ENCODE measurements around the gene DBN1. TPM values are rescaled to one million over a fixed set of nuclear protein-coding genes. Genes with fewer than 3 reads are reported as not detected.

Gene DBN1
- total RNA-seq = 44.3 TPM
- long read RNA-seq, transcript DBN1-202 (14 exons, 2,995 nt) = major isoform, 148 of 230 reads
- long read RNA-seq, partial matches to known transcripts = 25 of 230 reads
- long read RNA-seq, other reads (novel, unspliced or antisense) = 54 of 230 reads

DNA sequence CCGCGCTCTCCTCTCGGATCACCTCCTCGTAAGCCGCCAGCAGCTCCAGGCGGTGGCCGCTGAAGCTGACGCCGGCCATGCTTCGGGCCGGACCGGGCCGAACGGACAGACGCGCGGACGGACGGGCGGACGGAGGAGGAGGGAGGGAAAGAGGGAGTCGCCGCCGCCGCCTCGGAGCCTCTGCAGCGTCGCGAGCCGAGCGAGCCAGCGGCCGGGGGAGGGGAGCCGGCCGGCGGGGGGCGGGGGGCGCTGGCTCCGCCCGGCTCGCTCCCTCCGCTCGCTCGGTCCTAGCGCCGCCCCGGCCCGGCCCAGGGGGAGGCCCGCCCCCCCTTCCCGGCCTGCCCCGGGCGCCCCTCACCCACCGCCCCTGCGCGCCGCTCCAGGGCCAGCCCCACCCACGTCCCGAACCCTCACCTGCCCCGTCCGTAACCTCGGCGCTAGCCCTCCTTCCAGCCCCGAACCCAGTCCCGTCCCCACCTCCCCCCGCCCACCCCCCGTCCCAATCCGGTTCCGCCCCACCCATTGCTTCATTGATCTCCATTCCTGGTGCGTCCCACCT, at the start of gene DBN1:
Gene DBN1 (minus strand): TSS at position 192 of the 559 bp plus-strand sequence. CDS start 113 bp downstream, at position 79.
- DNase-seq (ENCODE audit: low spot score) = no peak

GRCh38 chr5:177520916-177521513, 47.6 kb upstream of the DBN1 start:
- no peak for DNase-seq (ENCODE audit: low spot score)

DNA sequence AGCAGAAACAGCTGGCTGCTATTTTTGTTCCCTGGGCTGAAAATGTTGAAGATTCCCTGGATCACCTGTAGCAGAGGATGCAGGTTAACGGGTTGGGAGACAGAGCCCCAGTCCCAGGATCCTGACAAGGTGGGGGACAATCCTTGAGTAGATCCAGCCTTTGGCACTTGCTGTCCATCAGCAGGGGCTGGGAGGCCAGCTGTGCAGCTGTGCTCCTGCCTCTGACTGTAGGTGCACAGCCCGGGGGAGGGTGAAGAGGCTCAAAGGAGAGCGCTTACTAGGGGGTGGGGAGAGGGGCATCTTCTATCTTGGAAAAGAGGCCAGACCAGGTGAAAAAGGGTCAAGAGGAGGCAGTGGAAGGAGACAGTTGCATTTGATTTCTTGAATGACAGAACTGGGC, 46.8 kb upstream of the DBN1 start:
- DNase-seq (ENCODE audit: low spot score) = no peak

DNA sequence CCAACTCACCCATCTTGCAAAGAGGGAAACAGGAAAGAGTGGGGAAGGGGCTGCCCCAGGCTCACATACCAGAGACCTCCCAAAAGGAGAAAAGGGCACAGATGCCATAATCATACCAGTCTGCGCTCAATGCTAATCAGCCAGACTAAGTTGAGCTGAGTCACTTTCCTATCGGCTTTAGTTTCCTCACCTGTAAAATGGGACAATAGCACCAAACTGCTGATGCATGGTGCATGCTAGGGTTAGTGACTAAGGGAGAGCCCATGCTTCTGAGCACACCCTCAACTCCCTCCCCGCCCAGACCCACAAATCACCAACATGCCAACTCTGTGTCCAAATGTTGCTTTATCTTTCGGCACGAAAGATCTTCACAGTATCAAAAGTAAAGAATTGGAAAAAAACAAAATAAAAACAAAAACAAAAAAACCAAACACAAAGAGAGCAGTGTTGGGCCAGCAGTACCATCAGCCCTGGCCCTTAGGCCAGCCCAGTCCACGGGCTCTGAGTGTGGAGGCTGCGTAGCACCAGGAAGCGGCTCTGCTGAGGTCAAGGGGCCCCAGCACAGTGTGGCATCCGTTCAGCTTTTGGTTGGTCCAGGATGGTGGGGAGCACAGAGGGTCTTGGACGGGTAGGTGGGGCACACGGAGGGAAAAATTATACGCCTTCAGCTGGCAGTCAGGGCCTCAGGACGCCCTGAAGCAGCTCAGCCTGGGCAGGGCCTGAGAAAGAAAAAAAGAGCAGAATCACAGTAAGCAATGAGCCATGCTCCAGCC, 46.2 kb upstream of the DBN1 start:
- no peak for DNase-seq (ENCODE audit: low spot score)

DNA sequence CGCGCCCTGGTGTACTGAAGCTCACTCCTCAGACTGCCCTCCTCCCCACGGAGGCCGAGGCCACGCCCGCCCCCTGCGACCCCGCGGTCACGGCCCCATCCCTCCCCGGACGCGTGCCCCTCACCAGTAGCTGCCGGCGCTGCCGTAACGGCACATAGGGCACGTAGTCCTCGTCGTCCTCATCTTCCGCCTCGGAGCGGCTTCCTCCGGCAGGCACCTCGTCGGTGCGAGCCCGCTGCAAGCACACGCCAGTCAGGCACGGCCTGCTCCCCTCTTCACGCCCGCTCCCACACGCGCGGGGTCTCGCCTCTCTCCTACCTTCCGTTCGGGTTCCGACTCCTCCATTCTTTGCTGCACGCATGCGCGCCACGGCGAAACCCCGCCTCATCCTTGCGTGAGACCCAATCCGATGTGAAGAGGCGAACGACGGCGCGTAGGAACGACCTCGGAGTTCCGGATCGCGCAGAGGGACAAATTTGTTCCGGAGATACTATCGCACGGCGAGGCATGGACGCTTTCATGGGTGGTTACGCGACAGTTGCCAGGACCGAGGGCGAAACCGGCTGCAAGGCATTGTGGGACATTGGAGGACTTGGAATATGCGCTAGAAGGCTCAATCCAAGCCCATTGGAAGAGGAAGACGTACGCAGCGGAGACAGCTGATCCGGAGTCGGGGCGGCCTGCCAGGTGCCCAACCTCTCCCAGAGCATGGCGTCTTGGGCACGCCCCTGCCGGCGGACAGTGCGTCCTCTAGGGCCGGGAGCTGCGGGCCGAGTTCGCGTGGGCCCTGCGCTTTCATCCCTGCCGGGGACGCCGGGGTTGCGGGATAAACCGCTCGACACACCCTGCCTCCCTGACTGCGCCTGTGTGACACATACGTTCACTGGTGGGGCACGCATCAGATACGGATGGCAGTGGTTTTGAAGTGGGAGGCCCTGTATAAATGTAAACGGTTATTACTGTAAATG, 43.5 kb upstream of the DBN1 start, which contains the start of gene DDX41:
Gene DDX41 (minus strand): TSS at position 361 of the 968 bp plus-strand sequence. CDS start 16 bp downstream, at position 345.
- peak; percentile 99 for DNase-seq (ENCODE audit: low spot score)

DNA sequence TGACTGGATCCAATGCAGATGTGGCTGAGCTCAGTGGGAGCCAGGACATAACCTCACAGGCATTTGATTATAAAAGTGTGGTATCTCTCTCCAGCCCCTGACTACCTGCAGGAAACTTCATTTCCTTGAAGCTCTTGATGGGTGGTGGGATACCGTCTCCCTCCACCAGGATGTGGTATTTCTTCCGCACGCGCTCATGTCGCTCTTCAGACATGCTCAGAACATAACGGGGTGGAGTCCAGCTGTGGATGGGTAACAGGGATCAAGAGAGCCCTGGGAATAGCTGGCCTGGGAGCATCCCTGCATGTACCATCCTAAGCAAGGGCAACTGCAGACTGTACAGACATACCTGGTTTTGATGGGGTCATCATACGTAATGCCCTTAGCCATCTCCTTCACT, 42.1 kb upstream of the DBN1 start:
- DNase-seq (ENCODE audit: low spot score) = no peak

DNA sequence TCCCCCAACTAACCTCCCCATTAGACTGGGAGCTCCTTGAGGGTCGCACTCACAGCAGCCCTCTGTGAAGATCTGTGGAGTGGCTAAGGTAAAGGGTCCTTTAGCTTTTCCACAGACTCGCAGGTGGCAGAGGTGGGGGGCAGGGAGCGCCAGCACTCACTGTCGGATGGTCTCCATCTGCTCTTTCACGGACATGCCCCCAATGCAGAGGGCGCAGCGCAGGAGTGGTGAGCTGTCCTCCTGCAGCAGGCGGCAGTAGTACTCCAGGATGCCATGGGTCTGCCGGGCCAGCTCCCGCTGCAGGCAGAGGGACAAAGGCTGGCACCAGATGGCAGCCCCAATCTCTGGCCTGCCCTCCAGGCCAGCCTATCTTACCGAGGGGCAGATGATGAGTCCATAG, 41.1 kb upstream of the DBN1 start:
- no peak for DNase-seq (ENCODE audit: low spot score)

DNA sequence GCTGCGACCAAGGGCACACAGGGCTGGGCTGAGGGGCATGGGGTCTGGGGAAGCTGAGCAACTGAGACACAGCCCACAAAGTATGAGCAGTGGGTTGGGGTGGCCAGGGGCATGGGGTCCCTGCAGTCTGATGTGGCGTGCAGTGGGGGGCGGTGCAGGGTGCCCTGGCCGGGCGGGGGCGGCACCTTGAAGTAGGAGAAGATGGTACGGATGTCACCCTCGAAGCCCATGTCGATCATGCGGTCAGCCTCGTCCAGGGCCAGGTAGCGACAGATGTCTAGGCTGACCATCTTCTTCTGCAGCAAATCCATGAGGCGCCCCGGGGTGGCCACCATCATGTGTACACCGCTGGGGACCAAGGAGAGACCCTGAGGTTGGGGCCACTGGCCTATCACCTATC, 40.1 kb upstream of the DBN1 start:
- DNase-seq (ENCODE audit: low spot score) = no peak

DNA sequence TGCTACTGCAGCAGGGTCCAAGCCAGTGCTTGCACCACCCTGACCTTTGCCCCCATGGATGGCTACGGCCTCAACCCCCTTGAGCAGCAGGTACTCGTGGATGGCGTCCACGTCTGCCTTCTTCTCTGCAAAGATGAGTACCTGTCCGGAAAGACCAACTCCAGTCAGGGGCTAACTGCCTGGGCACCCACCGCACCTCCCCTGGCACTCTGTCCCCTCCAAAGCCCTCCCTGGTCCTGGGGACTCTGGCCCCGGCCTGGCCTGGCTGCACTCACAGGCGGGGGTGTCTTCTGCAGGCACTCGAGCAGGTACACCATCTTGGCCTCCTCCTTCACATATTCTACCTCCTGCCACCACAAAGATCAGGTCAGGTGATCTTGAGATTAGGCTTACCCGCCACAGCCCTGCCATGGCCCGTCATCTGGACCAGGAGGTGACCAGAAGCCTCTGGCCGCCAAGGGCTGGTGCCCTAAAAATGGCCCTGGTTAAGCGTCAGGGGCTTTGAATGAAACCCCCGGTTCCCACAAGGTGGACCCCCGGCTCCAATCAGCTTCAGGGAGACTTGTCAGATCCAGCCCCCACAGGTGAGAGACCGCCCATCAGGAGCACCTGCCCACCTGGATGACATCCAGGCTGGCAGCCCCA, 39.4 kb upstream of the DBN1 start:
- no peak for DNase-seq (ENCODE audit: low spot score)

DNA sequence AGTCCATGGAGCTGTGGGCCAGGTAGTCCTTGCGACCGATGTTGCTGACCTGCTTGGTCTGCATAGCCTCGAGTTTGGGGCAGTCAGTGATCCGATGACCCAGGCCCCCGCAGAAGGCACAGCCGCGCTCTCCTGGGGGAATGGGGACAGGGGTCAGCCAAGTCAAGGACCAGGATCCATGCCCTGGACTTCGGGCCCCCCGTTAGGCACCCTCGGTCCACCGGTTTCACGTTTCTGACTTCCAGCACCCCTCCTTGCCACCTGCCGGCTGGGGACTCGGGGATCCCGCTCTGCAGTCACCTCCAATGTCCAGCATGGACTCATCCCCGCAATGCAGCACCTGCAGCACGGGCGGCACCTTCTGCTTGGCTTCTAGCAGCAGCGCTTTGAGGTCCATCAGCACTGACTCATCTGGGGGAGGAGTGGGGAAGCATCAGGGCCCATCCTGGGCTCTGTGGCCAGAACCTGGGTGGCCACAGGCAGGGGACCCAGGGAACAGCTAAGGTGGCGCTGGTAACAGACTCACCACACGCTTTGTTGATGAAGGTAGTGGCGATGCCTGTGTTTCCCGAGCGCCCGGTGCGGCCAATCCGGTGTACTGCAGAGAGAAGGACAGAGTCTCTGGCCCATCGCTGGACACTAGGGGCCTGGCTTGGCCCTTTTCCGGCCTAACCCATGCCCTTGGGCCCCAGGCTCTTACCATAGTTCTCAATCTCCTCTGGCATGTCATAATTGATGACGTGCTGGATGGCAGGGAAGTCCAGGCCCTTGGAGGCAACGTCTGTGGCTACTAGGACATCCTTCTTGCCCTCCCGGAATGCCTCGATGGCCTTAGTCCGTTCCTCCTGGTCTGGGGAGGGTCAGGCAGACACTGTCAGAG, 38.6 kb upstream of the DBN1 start:
- no peak for DNase-seq (ENCODE audit: low spot score)

DNA sequence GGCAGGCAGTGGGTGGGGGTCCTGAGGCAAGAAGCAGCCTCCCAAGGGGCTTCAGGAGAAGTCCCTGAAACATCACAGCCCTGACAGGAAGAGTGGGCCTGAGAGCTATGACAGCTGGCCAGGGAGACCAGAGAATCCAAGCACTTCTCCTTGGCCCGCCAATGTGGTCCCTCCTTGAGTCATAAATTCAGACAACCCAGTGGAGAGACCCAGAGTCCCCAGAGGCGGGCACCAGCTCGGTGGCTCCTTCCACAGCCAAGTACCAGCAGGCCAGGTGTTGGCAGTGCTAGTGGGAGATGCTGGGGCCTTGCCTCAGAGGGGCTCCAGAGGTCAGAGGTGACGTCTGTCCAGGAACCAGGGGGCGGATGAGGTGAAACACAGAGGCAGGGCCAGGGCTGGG, 37.7 kb upstream of the DBN1 start:
- no peak for DNase-seq (ENCODE audit: low spot score)

GRCh38 chr5:177510567-177511053, 37.2 kb upstream of the DBN1 start:
- no peak for DNase-seq (ENCODE audit: low spot score)

DNA sequence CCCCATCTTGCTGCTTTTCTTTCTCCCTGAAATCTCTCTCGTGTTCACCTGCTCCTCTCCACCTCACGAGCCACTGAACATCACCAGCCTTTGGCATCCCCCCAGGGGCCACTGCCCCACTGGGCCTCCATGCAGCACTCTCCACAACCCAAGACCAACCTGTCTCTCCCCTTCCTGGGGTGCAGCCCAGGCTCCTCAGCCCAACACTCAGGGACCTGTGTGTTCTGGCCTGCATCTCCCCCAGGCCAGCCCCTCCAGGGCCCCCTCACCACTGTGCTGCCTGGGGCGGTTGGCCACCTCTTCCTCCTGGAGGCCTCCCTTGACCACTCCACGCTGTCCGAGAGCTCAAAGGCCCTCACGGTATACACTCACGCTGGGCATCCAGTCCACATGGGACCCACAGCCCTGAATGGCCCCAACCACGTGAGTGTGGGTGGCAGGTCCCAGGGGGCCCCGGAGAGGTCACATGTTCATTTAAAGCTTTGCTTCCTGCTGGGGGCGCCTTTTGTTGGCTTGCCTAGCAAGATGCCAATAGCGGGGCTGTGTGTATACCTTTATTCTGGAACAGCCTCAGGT, 36.6 kb upstream of the DBN1 start:
- DNase-seq (ENCODE audit: low spot score) = no peak

DNA sequence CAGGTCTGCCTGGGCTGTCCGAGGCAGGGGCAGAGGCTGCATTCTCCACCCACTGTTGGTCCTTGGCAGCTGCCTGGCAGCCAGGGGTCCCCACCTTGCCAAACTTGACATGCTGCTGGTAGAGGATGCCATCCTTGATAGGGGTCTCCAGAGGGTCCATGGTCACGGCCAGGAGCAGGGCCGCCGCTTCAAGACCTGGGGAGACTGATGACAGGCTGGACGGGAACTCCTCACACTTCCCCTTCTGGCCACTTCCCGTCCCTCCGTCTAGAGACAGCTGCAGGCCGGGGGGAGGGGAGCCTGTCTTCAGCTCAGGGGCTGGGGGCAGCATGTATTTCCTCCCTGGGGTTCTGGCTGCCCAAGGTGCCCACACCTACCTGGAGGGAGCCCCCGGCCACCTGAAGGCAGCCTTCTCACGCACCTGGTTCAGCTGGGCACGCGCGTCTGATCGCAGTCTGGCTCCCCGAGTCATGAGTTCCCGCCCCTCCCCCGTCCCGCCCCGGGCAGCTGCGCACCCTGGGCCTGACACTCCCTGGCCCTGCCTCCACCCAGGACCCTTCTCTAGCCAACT, 36.0 kb upstream of the DBN1 start, which contains the start of gene DOK3:
Gene DOK3 (minus strand): TSS at position 446 of the 571 bp plus-strand sequence. CDS start 286 bp downstream, at position 160.
- DNase-seq (ENCODE audit: low spot score) = no peak

DNA sequence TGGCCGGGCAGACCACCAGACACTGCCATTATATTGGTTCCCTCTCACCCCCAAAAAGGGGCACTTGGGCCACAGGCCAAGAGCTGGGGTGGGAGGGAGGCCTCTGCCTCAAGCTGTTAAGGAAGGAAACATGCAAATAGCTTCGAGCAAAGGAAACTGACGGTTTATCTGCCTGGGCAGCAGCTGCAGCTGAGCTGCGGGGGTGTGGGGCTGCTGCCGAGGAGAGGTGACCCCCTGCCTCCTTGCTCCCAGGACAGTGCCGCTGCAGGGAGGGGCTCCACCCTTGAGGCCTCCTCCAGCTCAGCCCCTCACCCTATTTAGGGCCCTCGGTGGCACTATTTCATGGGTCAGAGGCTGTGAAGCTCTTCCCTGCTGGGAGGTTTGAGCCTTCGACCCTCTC, 35.4 kb upstream of the DBN1 start:
- DNase-seq (ENCODE audit: low spot score) = no peak

DNA sequence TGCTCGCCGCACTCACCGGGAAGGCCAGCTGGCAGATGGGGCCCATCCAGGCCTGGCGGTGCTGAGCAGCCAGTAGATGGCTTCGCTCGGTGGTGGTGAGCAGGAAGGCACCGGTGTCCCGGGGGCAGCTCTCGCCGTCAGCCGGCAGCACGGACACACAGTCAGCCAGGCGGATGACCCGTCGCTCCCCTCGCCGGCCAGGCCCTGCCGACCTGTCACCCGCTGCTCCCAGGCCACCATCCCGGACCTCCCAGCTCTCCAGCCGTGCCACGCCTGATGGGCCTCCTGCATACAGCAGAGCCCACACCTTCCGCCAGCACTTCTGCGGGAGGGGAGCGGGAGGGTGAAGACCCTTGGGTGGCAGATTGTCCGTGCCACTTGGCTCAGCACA, 34.8 kb upstream of the DBN1 start:
- no peak for DNase-seq (ENCODE audit: low spot score)

DNA sequence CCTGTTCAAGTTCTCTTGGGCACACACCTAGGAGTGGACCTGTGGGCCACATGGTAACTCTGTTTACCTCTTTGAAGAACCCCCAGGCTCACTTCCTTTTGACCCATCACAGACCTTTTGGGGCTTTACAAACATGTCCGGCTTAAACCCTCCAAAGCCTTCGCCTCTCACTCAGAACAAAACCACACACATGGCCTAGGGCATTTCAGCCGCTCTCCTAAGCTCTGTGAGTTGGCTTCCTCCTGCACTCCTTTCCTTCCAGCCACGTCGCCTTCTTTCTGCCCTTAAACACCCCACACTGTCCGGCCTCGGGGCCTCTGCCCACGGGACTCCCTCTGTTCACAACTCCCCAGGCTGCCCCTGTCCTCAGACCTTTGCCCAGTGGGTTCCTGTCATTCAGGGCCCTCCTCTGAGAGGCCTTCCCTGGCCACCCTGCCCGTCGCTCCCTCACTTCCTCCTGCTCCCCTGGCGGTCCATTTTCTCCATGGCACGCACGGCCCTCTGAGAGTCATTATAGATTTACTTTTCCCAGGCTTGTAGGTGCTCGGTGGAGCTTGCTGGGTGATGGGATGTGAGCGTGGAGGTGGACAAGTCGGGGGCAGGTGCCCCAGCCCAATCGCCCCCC, 34.3 kb upstream of the DBN1 start:
- no peak for DNase-seq (ENCODE audit: low spot score)

DNA sequence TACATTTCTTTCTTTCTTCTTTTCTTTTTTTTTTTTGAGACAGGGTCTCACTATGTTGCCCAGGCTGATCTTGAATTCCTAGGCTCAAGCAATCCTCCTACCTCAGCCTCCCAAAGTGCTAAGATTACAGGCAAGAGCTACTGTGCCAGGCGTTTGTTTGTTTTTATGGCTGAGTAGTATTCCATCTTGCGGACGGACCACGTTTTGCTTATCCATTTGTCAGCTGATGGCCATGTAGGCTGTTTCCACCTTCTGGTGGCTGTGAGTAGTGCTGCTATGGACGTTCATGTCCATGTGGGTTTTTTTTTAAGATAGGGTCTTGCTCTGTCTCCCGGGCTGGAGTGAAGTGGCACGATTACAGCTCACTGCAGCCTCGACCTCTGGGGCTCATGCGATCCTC, 33.7 kb upstream of the DBN1 start:
- no peak for DNase-seq (ENCODE audit: low spot score)

Data from mesenteric fat pad (tissue), 1 donor.